Measurements from ENCODE around the gene SERGEF. TPM values are rescaled to one million over a fixed set of nuclear protein-coding genes. Genes with fewer than 3 reads are reported as not detected.

The SERGEF gene
- total RNA-seq, 1 experiment from 2014 or later = 31.4 TPM

GRCh38 chr11:17775507-17776211 lies 237.2 kb downstream of the SERGEF start:
- no peak overlapping the region for H2BK20ac ChIP-seq (ENCODE audit: low read depth, low read length, poor library complexity, severe bottlenecking)
- H3K4ac ChIP-seq (ENCODE audit: low read depth, low read length) = no peak overlapping the region
- H4K20me1 ChIP-seq (ENCODE audit: control insufficient read depth, insufficient read depth, insufficient read length) = no peaks in the 10 kb centered on the region
- H3K4me2 ChIP-seq (ENCODE audit: insufficient read depth, insufficient read length, low read length) = no peak overlapping the region
- no peak for TF ChIP-seq CTCF (conservative IDR thresholded peaks at IDR 0.05)
- no peaks in the 10 kb centered on the region for H3K9me3 ChIP-seq (ENCODE audit: control insufficient read depth, low read depth, low read length)
- H3T11ph ChIP-seq (ENCODE audit: low read length) = no peak overlapping the region
- H3K23ac ChIP-seq (ENCODE audit: insufficient read length, low read depth, low read length) = no peak overlapping the region
- Mint-ChIP-seq H3K27me3 (ENCODE audit: low read depth) (peaks cover 1% of the 10 kb centered on the region), H3K4me3 (no peak overlapping the region), H3K36me3 (ENCODE audit: insufficient read depth in 1 of 3, low read depth in 3 of 3) (no peaks in the 10 kb centered on the region), H3K4me1 (no peaks in the 10 kb centered on the region; a peak in 1 of 4 replicates), H3K9me3 (no peaks in the 10 kb centered on the region), H3K27ac (peak overlapping the region in 2 of 3 experiments; percentile 2 to 68; a peak in 2 of 7 replicates)
- H3K56ac ChIP-seq (ENCODE audit: insufficient read length, low read depth, low read length) = no peak overlapping the region
- H4K91ac ChIP-seq (ENCODE audit: insufficient read length, low read depth, low read length) = no peak overlapping the region
- WGBS (ENCODE audit: extremely low coverage, insufficient read length, low lambda C conversion rate) = no CpG with 5 or more reads among the region's 18 CpGs
- no peak overlapping the region for H3K27ac ChIP-seq (ENCODE audit: insufficient read length, low read depth, low read length)
- H2BK120ac ChIP-seq (ENCODE audit: low read depth, low read length, poor library complexity, severe bottlenecking) = no peak overlapping the region
- H2BK5ac ChIP-seq (ENCODE audit: insufficient read length, low read length) = no peak overlapping the region
- no peak overlapping the region for H3K9ac ChIP-seq (ENCODE audit: extremely low read depth, insufficient read length, low read length)
- no peak overlapping the region for H2AFZ ChIP-seq (ENCODE audit: low read length)
- no peaks in the 10 kb centered on the region for H3K79me1 ChIP-seq (ENCODE audit: insufficient read depth, low read depth, low read length, poor library complexity, severe bottlenecking)
- no peak overlapping the region for H3K18ac ChIP-seq (ENCODE audit: insufficient read length, low read depth, low read length)
- H3K4me1 ChIP-seq (ENCODE audit: insufficient read depth, low read length) = no peaks in the 10 kb centered on the region
- H2BK12ac ChIP-seq (ENCODE audit: insufficient read length, low read depth, low read length) = no peak overlapping the region
- DNase-seq = no peak
- H2AK5ac ChIP-seq (ENCODE audit: insufficient read length, low read length) = no peak overlapping the region
- H3K14ac ChIP-seq (ENCODE audit: insufficient read depth, low read length) = no peak overlapping the region
- H4K8ac ChIP-seq (replicated peaks; ENCODE audit: insufficient read length, low read depth, low read length) = no peak overlapping the region
- no peaks in the 10 kb centered on the region for H3K79me2 ChIP-seq (ENCODE audit: insufficient read depth, low read length)
- H4K5ac ChIP-seq (ENCODE audit: insufficient read length, low read depth, low read length) = no peak overlapping the region
- H3K27me3 ChIP-seq (ENCODE audit: insufficient read depth, low read length) = no peaks in the 10 kb centered on the region
- no peaks in the 10 kb centered on the region for H3K23me2 ChIP-seq (ENCODE audit: insufficient read length, low read depth, low read length, poor library complexity, severe bottlenecking)
- no peak overlapping the region for H2BK15ac ChIP-seq (ENCODE audit: low read depth, low read length)
